GM21619 (cell line): ENCODE results near the gene BMP7.
"Not testable (repeated sequence)": the region's sequence is repeated elsewhere in the genome, so short reads cannot be mapped to it uniquely, and the experiment has no call there.

Source experiments
- ATAC-seq: cut with Tn5 transposase; IDR thresholded peaks from one replicate; pipeline ENCODE4 v1.9.1; 2021; ENCODE audit not compliant: unreplicated experiment

BMP7 gene

DNA sequence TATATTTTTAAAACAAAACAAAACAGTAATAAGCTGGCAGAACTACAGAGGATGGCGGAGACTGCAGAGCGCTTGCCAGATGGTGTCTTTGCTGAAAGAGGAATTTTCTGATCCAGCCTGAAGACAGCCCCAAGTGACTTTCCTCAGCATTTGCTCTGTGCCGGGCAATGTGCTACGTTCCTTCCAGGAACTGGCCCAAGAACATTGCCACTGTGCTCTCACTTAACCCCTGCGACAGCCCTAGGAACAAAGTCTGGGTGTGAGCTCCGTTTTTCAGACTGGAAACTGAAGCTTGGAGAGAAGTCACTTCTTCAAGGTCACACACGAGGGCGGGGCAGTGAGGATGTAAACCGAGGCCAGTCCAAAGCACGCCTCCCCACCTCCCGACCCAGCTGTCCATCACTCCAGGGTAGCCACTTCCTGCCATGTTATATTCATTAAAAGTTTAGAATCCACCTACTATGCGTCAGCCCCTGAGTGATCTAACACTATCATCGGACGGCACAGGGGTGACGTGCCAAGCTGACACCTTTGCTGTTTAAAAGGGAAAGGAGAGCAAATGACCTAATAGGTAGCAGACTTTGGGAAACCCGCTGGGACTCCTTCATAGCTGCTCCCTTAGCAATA lies 22.3 kb upstream of the BMP7 start:
- ATAC-seq = no peak

DNA sequence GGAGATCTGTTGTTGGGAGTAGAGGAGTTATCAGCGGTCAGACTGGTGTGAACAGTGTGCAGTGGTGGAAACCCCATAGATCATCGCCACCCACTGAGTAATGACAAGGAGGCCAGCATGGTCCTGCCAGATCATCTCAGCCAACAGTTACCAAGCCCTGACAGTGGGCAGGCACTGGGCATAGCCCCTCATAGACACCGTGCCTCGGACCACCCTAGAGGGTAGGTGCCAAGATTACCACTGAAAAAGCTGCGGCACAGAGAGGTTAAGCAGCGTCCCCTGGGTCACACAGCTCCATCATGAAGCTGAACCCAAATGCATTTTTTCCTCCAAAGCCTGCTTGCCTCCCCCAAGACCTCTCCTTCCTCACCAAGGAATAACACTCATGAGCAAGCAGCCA lies 21.5 kb upstream of the BMP7 start:
- no peak for ATAC-seq

DNA sequence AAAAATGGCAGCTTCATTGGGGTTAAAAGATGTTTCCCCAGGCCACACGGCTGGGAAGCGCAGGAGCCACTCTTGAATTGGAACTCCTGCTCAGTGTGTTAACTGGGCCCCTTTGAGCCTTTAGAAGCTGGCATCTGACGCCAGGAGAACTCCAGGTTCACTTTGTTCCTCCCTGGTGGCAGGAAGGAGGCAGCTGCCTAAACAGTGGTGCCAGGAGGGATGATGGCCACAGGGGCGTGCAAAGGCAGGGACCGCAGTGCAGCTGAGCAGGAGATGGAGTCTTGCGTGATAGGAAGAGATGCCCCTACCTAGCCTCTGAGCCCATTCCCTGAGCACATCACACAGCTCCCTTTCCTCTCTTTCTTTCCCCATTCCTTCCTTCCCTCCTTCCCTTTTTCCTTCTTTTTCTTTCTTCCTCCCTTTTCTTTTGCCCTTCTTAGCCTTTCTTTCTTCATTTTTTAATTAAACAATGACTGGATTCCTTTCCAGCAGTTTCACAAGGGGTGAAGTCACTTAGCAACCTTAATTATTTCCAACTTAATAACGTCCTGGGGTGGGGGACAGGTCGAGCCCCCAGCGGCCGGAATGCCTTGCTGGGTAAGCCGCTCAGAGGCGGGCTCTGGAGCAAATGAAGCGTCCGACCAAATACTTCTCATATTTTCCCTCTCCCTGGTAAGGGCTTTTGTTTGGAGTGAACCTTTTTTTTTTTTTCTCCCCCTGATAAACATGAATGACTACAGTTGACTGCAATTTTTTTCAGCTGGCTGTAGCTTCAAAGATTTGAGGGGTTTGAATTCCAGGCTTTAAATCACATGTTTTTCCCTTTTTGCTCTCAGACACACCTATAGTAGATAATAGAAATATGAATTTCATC lies 20.8 kb upstream of the BMP7 start:
- ATAC-seq = no peak

DNA sequence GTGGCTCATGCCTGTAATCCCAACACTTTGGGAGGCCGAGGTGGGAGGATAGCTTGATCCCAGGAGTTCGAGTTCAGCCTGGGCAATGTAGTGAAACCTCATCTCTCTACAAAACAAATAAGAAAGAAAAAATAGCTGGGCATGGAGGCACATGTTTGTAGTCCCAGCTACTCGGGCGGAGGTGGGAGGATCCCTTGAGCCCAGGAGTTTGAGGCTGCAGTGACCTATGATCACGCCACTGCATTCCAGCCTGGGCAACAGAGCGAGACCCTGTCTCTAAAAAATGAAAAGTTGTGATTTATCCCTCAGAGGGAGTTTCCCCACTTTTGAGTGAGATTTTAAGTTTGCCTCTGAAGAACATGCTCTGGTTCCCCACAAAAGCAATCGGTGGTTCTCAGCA lies 17.4 kb upstream of the BMP7 start:
- no peak for ATAC-seq

DNA sequence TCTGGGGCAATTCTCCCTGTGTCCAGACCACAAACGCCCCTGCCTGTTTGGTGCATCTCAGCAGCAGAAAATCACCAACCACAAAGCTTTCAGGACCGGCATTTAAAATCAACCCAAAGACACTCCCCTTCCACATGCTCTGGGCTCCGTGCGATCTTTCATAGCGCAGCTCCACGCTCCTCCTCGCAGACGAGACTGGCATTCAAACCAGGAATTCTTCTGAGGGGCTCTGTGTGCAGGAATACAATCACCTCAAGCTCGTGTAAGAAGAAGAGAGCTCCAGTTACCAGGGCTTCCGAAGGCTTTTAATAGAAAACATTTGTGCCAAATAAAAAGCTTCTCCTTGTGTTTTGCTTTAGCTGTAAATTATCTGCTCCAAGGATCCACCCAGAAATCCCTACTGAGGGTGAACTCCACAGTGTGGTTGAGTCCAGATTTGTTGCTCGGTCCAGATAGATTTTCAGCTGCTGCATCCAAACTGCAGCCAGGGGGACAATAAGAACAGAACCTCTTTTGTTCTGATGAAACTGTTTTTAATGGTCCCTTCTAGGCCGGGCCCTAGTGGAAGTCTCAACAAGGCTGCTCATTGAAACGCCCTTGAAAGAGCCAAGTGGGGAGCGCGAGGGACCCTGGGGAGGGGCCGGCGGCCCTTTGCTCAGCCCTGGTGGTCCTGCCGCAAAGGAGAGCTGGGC lies 16.4 kb upstream of the BMP7 start:
- ATAC-seq = no peak

DNA sequence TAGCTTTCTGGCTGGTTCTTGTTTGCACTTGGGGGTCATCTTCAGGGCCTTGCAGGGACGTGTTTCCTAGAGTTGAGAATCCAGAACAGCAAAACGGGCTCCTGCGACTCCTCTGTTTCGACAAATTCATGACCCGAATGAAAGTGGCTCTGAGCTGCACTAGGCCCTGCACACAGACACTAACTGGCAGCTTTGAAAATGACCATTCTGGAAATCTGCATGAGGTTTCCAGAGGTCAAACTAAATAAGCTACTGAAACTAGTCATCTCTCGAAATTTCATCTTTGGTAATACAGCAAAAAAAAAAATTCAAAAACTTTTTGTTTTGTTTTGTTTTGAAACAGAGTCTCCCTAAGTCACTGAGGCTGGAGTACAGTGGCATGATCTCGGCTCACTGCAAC lies 15.5 kb upstream of the BMP7 start:
- ATAC-seq = no peak

DNA sequence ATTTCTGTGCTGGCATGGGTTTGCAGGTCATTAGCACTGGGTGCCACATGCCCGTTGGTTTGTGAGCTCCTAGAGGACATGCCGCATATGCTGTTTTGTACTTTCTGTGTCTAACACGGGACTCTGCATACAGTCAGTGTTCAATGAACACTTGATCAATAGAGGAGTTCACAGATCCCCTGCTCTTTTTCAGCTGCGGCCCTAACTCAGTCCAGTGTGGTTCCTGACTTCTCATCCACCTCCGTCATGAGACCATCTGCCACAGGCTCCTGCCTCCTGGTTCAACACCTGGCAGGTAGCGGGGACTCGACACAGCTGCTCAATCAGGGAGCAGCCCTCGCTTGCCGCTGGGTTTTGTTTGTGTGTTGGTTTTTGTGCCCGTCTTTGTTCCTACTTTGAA lies 13.8 kb upstream of the BMP7 start:
- ATAC-seq = no peak

DNA sequence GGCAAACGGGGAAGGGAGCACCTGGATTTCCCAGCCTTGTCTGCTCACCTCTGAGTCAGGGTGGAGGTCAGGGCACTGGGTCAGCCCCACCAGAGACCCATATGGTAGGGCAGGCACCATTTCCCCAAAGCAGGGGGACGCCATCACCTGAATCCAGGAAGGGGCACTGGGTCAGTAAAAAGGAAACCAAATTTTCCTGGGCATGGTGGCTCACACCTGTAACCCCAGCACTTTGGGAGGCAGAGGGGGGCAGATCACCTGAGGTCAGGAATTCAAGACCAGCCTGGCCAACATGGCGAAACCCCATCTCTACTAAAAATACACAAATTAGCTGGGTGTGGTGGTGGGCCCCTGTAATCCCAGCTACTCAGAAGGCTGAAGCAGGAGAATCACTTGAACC lies 13.1 kb upstream of the BMP7 start:
- ATAC-seq = not testable (repeated sequence)

DNA sequence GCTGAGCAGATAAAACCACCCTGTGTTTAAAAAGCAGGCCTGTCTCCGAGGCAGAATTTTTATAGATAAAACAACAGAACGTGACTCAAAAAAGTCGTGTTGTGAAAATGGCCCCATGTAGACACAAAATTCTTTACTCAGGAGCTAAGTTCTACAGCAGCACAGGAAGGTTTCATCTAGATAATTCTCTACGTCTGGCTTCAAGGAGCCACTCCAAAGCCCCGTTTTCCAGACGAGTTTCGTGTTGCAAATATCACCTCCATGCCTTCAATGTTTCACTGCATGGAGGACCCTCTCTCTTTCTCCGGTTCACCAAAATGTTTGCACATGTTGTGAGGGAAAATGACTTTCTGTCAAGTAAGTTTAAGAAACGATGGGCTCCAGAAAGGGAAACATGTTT lies 12.0 kb upstream of the BMP7 start:
- ATAC-seq = no peak

DNA sequence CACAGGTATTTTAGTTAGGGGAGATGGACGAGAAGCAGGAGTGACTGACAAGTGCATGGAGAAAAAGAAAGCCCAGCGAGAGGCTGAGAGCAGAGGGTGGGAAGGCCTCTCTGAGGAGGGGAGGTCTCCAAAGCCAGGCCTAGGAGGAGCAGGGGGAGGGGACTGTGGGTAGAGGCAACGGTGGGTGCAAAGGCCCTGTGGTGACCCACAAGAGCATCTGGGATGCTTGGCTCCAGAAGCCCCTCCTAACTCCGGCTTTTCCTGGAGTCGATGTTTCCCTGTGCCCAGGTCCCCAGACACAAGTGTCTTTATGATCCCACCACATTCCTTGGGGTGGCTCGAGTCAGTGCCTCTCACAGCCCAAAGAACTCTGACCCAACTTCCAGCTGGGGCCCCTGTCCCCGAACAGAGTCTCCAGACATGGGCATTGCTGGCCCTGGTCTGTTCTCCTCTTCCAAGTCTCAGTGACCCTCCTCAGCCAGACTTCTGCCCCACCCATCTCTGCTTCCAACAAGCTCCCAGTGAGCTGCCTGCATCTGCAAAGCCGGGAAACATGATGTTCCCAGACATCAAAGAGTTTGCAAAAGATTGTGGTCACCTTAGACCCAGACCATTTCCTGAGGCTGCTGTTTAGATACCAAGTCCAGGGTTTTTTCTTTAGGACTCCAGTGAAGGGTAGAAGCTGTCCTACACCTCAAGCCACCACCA lies 11.1 kb upstream of the BMP7 start:
- no peak for ATAC-seq

DNA sequence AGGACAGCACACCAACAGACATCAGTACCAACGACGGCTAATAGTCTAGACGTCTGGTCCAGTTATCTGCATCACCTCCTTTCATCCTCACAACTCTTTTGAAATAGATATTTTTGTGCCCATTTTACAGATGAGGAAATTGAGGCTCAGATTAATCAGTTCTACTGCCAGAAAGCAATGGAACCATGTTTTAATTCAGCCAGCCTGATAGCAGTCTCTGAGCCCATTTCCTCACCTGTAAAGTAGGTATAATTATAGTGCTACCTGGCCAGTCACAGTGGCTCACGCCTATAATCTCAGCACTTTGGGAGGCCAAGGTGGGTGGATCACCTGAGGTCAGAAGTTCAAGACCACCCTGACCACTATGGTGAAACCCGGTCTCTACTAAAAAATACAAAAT lies 9.8 kb upstream of the BMP7 start:
- no peak for ATAC-seq

DNA sequence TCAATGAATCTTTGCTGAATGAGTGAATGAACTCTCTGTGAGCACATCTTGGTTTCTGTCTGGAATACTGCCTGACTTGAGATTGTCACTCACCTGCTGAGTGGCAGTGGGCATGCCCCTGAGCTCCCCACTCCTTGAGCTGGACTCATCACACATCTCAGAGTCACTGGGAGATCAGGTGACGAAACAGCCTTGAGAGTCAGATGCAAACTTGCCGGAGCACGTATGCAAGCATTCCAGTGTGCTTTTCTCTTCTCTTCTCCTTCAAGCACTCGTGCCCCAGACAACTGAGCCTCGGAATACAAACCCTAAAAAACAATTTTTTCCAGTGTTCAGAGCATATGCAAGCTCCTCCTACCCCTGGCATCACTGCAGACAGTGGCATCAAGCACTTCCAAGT lies 9.4 kb upstream of the BMP7 start:
- no peak for ATAC-seq

DNA sequence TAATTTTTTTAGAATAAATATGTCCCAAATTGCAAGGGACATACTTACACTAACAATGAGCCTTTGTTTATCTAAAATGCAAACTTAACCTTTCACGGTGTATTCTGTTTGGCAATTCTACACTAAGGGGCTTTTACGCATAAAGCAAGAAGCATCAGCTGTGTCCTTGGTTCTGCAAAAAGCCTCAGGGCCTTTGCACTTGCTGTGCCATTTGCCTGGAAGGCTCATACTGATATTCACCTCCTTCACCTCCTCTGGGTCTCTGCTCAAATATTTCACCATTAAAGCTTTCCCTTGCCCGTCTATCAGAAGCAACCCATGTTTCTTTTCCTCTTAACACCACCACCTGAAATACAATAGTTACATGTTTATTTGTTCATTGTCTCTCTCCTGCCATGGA lies 8.9 kb upstream of the BMP7 start:
- ATAC-seq = no peak

DNA sequence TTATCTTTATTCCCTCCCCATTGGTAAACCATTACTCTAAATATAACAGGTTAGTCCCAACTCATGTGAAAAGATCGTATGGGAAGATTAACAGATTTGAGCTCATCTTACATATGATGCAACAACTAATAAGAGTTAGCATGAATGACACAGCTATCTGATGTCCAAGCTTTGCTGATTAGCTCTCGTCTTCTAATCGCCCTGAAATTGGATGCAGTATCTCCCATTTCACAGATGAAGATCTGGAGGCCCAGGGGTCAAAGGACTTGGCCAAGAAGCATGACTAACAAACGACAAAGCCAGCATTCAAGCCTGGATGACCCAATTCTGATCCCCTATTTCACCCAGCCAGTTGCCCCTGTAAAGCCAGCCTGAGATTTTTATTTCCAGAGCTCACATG lies 8.4 kb upstream of the BMP7 start:
- no peak for ATAC-seq

DNA sequence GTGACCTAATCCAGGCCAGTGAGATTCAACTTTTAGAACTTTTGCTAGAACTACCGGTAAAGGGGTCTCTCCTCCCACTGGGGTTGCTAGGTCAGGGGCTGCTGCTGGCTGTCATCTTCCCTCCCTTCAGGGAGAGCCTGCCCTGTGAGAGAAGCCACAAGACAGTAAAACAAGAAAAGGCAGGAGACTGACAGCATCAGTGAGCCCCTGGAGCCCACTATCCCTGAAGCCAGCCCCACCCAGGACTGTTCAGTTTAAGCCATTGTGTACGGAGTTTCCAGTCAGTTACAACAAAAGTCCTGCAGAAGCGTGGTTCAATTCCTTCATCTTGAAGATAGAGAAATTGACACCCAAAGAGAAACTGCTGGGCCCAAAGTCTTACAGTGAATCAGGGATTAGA lies 7.9 kb upstream of the BMP7 start:
- no peak for ATAC-seq

DNA sequence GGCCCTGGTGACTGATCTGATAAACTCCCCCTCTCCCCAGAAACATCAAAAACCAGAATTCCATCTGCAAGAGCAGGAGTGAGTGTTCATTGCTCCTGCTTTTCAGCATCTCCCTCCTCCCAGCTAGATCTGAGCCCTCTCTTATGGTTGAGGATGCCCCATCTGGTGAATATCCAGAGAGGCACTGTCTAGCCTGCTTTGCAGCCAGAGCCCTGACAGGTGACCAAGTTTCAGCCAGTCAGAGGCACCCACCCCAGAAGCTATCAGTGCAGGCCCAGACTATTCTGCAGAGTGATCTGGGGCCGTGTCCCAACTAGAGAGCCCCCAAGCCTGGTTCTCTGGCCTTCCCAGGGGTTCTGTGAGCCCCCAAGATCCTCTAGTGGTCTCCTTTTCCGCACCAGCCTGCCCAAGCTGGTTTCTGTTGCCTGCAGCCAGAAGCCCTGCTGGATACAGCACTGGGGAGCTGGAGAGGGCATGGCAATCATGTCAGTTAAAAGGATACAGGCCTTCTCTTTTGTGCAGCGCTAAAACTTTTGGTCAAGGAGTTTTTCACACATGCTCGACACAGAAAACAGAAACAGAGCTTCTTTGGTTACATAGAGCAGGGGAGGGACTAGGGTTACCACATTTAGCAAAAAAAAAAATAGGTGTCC lies 6.6 kb upstream of the BMP7 start:
- no peak for ATAC-seq

DNA sequence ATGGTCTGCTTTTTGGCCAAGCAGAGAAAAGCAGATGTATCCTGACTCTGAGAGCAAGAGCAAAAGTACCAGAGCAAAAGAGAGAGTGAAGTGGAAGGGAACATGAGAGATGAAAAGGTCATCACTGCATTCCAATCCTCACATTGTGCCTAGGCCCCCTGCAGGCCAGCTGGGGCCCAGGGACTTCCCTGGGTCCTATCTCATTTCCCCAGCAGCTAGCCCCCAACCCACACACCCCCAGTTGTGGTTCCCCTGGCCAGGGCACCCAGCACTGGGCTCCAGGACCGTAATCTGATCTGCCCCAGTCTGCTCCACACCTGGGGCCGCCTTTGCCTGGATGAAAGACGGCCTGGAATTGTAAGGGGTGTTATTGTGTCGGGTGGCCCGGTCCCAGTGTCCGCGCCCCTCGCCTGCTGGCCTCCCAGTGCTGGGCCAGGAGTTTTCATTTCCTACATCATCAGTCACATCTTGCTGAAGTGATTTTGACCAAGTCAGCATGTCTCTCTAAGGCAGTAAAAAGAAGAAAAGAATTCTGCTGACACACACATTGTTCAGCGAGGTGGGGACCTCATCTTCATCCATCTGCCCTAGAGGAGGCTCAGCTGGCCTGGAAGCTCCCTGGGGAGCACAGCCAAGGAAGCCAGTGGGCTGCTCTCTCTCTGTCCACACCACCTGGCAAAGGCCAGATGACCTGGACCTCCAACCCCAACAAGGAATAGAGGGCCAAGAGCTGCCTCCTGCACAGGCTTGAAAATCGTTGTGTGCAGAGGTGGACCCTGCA lies 4.0 kb upstream of the BMP7 start:
- ATAC-seq = no peak

DNA sequence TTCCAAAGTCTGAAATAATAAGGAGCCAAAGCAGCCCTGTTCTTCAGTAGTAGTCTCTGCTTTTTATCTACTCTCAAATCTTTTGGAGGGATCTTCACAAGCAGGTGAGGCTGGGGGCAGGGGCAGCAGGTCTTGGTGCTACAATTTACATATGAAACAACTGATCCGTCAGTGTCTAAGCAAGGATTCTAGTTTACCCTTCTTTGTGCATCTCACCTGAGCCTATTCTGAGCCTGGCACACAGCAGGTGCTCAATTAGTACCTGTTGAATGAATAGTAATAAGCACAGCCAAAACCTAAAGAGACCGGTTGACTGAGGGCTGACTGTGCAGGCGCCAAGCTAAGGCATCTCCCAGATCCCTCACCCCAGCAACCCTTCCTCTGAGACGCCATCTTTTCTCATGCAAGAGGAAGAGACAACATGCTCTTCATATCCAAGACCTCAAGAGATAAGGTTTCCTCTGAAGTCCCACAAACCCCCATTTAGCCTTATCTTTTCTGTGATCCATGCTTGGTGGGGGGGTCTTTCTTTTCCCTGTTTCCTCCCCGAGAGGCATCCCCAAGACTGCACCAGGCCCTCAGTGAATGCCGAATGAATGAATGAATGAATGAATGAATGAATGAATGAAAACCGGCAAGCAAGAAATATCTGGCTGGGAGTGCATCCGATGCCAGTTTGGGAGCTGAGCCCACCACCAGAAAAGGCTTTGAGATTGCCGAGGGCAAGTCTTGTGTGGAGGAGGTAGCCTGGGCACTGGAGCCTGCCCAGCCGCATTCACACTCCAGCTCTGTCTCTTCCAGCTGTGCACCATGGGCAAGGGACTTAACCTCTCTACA lies 2.9 kb upstream of the BMP7 start:
- no peak for ATAC-seq

DNA sequence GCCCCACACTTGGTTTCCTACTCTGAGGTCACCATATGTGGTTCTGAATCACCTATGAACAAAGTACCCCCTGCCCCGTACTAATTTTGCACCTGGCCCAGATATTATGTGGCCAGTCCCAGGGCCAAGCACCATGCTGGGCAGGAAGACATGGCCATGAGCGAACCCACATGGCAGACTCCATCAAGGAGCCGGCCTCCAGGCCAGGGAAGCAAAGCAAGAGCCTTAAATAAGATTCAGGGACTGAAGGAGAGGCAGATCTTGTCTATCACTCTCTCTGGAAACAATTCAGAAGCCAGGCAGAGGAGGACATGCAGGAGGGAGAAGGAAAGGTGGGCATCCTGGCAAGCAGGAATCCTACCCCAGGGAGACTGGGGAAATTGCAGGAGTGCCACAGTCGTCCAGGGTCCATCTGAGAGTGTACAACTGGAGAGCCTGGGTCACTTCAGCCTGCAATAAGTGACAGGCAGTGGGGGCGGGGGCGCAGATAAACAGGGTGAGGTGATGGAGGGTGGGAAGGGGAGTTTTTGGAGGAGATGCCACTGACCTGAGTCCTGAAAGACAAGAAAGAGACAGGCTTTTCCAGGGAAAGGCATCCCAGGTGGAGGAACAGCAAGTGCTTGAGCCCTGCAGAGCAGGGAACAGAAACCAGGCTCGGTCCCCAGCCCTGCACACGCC lies 2.1 kb upstream of the BMP7 start:
- no peak for ATAC-seq
